Stimulated activated CD4-positive, alpha-beta T cell treated with anti-CD3 and anti-CD28 coated beads, TNF-alpha, amount 100 ng/mL, for 1 hour (primary cell): Measurements from ENCODE around the gene CROCC2.

Experiments
- DNase-seq, 3 donors: peaks; one replicate each; pipeline ENCODE4 v3.0.0-alpha.2; 2020; ENCODE audit warnings: low read depth in 3 of 3, low spot score in 1 of 3

Gene CROCC2

GRCh38 chr2:240932724-240933047 lies 26.6 kb downstream of the CROCC2 start:
- no peak for DNase-seq

GRCh38 chr2:240933048-240933965 lies 27.2 kb downstream of the CROCC2 start:
- DNase-seq = no peak

DNA sequence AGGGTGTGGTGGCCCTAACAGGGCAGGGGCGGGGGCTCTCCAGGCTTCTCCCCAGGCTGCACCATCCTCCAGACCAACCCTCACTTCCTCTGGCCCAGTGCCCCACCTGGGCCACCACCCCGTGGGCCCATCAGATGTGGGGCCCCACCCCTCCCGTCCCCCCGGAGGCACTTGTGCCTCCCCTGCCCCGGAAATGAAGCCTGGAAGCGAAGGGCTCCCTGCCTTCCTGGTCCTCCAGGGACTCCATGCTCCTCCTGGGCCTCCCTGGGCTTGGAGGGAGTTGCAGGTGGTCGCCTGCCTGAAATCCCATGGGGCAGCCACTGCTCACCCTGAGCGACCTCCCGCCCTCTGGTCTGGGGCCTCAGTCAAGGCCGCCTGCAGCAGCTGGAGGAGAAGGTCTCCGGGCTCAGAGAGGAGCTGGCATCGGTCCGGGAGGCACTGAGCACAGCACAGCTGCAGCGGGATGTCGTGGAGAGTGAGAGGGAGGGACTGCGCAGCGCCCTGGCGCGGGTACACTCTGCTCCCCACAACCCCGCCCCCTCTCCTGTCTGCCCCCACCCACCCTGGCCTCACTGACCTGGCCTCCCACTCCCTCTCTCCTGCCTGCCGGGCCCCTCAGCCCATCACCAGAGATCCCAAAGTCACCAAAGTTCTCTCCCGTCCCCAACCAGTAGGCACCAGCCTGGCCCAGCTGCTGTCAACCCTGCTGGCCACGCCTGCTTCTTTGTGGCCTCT lies 28.0 kb downstream of the CROCC2 start:
- DNase-seq = no peak

DNA sequence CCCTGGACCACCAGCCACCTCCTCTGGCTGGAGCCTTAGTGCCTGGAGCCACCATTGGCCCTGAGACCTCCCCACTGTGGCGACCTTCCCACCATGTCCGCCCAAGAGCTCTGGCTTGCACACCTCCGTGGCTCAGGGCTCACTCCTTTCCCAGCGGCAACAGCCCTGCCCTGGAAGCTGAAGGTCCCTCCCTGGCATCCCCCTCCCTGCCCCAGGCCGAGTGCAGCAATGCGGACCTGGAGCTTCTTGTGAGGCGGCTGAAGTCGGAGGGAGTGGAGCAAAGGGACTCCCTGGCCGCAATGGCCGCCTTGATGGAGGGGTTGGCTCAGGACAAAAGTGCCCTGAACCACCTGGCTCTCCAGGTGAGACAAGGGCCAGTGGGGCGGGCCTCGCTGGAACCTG lies 28.6 kb downstream of the CROCC2 start:
- no peak for DNase-seq

DNA sequence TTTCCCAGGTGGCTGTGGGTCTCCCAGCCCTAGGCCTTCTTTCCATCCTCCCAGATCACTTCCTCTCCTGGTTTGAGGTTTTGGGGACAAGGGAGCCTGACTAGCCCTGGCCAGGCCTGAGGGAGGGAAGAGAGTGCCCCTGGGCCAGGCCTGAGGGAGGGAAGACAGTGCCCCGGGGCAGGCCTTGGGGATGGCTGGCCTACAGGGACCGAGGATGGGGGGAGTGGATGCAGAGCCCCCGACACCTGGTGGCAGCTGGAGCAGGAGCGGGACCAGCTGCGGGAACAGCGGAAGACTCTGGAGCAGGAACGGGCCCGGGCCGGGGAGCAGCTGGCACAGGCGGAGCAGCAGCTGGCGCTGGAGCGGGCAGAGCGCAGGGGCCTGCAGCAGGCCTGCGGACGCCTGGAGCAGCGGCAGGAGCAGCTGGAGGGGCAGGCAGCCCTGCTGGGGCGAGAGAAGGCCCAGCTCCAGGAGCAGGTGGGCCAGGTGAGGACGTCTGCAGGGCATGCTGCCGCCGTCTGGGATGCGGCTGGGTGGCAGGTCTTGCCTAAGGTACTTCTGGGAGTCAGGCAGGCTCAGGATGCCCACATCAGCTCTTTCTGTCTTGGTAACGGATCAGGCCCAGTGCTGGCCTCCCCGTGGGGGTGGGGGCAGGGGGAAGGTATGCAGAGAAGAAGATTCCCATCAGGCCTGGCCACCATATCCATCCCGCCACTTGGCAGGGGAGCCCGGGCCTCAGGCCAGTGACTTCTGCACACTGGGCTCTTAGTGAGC lies 29.2 kb downstream of the CROCC2 start:
- DNase-seq = no peak

GRCh38 chr2:240936106-240936505 lies 30.0 kb downstream of the CROCC2 start:
- DNase-seq = no peak

DNA sequence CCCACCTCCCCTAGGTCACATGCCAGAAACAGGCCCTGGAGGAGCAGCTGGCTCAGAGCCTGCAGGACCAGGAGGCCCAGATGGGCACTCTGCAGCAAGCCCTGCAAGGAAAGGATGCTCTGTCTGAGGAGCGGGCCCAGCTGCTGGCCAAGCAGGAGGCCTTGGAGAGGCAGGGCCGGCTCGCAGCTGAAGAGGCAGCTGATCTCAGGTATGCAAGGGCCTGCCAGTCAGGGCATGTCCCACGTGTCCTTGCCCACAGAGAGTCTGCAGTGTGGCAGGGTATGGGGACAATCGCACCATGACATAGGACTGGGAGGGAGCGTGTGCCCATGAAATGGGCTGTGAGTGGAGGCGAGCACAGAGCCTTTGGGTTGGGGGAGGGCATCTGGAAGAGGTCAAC lies 39.9 kb downstream of the CROCC2 start:
- no peak for DNase-seq

DNA sequence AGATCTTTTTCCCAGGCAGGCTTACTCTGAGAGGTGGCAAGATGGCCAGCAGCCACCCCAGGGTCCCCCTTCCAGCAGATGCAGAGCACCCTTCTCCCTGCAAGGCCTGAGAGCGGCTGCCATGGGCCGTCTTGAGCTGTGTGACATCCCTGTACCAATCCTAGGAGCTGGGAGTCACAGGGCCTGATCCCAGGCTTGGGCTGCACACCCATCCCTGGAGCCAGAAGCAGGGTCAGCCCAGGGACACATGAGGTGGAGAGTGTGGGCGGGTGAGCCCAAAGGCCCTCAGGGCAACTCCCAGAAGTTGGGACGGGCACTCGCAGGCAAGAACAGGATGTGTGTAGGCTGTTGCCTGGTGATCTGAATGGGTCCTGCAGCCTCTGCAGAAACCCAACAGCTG lies 40.5 kb downstream of the CROCC2 start:
- no peak for DNase-seq

DNA sequence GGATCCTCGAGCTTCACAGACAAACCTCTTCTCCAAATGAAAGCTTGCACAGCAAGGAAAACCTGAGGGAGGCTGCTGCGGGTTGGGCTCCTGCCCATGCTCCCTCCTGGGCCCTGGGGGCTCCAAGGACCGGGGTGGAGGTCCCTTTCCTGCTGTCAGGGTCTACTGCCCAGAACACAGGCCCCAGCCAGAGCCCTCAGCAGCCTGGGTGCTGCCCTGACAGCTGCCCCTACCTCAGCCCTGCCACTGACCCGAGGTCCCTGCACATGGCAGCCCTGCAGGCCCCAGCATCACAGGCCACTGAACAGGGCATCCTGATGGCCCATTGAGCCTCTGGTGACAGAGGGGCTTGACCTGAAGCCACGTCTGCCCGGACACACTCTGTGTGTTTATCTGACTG lies 41.0 kb downstream of the CROCC2 start:
- DNase-seq = no peak

- DNase-seq = no peak
Measured at GRCh38 chr2:240947607-240948006, 41.5 kb downstream of the CROCC2 start.

GRCh38 chr2:240948086-240948485 lies 42.0 kb downstream of the CROCC2 start:
- no peak for DNase-seq

DNA sequence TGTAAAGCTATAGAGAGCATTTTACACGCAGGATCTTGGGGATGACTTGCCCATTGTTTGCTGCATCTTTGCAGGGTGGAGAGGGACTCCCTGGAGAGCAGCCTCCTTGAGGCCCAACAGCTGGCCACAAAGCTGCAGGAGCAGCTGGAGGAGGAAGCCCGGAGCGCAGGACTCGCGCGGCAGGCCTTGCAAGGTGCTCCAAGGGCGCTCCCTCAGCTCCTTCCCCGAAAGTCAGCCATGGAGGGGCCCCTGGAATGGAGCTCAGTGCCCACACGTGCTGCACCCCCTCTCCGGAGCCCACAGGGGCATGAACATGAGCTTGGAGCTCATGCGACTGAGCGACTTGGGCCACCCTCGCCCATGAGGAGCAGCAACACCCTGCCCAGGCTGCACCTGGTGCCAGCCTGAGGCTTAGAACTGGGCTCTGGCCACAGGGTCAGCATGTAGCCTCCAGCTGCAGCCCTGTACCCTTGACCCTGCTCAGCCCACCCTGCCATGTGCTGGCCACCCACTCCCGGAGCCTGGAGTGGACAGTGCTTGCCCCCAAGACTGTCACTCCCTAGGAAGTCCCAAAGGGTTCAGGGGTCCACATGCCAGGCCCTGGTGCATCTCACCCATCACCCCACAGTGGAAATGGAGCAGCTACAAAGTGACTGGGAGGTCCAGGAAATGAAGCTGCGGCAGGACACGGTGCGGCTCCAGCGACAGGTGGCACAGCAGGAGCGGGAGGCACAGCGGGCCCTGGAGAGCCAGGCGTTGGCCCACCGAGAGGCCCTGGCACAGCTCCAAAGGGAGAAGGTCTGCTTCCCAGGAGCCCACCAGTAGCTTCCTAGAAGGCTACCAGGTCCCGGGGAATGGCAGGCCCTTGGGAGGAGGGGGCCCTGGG lies 43.0 kb downstream of the CROCC2 start:
- no peak for DNase-seq

DNA sequence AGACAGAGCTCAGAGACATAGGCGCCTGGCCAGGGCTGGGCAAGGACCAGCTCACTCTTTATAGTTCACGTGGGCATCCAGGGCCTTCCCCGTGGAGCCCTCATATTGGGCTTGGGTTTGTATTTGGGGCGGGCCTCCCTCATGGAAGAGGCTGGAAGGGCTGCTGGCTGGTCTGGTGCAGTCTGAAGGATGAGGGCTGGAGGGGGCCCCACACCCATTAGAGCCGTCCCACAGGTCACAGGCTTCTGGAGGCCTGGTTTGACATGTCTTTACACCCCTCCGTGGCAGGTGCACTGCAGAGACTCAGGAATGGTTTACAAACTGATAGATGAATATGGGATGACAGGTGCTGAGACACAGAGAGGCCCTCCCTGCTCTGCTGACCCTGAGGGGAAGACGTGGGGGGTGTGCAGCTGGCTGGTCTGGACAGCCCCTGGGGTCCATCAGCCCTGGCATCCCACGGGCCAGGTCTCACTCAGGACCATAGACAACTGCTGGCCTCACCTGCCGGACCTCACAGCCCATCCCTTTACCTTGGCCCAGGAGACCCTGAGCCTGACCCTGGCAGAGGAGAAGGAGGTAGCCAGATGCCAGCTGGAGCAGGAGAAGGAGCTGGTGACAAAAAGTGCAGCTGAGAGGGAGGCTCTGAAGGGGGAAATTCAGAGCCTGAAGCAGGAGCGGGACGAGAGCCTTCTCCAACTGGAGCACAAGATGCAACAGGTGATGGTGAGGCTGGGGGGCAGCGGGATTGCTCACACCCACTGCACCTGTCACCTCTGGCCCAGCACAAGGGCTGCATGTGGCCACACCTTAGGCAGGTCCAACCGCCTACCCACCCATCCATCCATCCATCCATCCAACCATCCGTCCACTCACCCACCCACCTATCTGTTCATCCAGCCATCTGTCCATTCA lies 43.9 kb downstream of the CROCC2 start:
- DNase-seq = no peak

DNA sequence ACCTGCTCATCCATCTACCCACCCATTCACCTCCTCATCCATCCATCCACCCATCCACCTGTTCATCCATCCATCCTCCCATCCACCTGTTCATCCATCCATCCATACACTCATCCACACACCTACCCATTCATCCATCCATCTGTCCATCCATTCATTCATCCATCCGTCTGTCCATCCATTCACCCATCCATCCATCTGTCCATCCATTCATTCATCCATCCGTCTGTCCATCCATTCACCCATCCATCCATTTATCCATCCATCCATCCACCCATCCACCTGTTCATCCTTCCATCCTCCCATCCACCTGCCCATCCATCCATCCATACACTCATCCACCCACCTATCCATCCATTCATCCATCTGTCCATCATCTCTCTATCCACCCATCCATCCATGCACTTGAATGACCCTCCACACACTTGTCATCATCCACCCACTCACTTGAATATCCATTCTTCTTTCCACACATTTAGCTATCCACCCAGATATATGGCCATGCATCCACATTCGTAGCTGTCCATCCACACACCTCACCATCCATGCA lies 45.0 kb downstream of the CROCC2 start:
- no peak for DNase-seq

DNA sequence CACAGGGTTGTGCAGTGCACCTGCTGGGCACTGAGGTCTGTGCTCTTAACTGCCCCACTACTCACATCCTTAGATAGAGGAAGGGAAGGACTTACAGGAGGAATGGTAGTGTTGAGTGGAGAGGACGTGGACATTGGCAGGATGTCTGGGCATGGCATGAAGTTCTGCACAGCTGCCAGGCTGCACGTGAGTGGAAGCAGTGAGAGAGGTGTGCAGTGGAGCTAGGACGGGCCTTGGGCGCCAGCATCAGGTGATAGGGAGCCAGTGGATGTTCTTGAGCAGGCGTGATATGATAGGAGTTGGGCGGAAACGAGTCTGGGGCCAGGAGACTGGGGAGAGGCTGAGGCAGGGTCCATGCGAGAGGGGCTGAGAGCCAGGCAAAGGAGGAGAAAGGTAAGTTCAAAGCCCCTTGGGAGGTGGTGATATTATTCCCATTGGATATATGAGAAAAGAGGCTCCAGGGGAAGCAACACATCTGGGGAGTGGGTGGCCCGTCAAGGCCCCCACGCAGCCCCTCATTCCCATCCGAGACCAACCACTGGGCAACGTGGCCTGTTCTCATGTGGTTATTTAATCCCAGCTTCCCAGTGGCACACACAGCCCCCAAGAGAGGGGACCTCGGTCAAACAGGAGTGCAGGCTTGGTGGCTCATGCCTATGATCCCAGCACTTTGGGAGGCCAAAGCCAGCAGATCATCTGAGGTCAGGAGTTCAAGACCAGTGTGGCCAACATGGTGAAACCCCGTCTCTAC lies 46.5 kb downstream of the CROCC2 start:
- no peak for DNase-seq

- no peak for DNase-seq
Measured at GRCh38 chr2:240953426-240954410, 47.6 kb downstream of the CROCC2 start.

DNA sequence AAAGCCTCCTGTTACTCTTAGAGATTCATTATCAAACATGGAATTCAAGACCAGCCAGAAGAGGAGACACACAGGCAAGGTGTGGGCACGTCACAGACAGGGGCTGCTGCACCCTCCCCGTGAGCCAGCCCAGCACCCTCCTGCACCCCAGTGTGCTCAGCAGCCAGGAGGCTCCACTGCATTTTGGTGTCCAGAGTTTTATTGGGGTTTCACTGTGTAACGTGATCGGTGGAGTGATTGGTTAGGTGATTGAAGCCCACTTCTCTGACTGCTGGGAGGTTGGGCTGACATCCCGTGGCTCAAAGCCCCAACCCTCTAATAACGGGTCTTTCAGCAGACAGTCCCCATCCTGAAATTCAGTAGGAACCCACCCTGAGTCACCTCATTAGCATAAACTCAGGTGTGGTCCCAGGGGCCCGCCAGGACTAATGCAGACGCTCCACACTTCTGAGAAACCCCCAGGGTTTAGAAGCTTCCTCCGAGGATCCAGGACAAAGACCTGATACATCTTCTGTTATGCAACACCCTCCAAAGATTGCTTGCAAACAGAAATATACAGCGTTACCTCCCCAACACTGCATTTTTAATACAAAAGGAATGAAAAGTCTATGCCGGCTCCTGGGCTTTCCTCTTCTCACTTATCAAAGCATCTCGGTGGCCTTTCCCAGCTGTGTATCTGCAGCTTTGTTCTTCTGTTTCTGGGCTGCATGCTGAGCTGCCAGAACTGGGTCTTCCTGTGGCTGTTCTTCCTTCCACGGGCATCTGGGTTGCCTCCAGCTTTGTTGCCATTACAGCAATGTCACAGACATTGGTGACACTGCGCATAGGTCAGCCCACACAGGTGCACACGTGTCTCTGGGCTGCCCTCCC lies 48.5 kb downstream of the CROCC2 start:
- no peak for DNase-seq
